GM18867 (cell line): ENCODE data around the gene ECT2L.
A peak's percentile ranks its signal among the peaks of the same experiment; 100 is the strongest.

Experiments used
- ATAC-seq: cut with Tn5 transposase; IDR thresholded peaks from one replicate; pipeline ENCODE4 v1.9.1; 2021; ENCODE audit warnings: mild to moderate bottlenecking, moderate library complexity; ENCODE audit not compliant: unreplicated experiment

ECT2L gene

DNA sequence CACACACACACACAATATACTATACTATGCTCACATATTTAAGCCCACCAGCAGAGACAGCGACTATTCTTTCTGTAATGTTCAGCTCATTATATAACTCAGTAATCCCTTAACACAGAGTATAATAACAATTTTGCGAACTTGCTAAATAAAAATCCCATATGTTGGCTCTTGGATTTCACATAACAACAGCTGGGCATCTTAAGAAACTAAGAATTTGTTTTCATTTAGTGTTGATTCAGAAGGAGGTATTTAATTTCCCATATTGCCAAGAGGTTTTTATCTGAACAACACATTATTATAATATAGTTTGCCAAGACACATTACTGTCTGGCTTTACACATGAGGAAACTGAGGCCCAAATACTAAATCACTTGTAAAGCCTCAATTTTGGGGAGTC is 7.4 kb downstream of the ECT2L start:
- no peak for ATAC-seq

GRCh38 chr6:138803861-138804260 is 8.0 kb downstream of the ECT2L start:
- ATAC-seq: no peak

DNA sequence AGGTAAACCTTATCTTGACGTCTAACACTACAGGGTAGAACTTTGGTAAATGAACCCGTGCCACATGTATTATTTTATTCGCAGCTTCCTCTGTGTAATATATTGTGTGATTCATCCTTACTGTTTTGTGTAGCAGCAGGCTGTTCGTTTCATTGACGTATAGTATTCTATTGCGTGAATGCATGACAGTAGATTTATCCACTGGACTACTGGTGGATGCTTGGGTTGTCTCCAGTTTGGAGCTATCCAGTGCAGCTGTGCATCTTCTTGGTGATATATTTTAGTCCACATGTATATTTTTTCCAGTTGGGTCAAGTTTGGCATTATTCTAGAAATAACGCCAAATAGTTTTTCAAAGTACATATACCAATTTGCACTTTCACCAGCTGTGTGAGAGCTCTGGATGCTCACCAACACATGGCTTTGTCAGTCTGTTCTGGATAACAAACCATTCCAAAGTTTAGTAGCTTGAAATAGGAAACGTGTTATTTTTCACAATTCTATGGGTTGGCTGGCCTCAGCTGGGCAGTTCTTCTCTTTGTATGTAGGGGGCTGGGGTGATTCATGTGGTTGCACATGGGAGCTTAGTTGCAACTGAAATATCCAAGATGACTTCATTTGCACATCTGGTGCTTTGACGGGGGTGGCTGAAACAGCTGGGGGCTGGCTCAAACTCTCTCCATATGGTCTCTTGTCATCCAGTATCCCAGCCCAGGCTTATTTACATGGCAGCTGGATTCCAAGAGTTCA is 9.3 kb downstream of the ECT2L start:
- ATAC-seq: no peak

DNA sequence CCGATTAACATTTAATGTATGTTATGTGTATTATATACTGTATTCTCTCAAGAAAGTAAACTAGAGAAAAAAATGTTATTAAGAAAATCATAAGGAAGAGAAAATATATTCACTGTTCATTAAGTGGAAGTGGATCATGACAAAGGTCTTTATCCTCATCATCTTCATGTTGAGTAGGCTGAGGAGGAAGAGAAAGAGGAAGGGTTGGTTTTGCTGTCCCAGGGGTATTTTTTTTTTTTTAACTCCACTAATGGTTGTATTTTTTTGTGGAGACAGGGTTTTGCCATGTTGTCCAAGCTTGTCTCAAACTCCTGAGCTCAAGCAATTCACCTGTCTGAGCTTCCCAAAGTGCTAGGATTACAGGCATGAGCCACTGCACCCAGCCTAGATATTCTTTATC is 11.0 kb downstream of the ECT2L start:
- ATAC-seq: no peak

DNA sequence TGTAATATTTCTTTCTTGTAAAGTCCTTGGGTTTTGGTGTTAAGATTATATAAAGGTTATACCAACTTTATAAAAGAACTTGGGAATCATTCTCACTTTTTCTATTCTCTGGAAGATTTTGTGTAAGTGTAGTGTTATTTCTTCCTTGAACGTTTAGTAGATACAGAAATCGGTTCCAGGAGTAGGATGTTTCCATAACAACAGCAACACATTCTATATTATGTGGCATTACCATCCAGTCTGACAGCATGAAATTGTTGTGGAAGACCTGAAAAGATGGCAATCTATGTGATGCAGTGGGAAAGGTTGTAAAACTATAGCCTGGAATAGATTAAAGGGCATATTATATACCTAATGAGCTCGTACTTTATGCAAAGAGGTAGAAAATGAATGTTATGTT is 13.8 kb downstream of the ECT2L start:
- ATAC-seq: no peak

GRCh38 chr6:138811866-138812265 is 16.0 kb downstream of the ECT2L start:
- no peak for ATAC-seq

DNA sequence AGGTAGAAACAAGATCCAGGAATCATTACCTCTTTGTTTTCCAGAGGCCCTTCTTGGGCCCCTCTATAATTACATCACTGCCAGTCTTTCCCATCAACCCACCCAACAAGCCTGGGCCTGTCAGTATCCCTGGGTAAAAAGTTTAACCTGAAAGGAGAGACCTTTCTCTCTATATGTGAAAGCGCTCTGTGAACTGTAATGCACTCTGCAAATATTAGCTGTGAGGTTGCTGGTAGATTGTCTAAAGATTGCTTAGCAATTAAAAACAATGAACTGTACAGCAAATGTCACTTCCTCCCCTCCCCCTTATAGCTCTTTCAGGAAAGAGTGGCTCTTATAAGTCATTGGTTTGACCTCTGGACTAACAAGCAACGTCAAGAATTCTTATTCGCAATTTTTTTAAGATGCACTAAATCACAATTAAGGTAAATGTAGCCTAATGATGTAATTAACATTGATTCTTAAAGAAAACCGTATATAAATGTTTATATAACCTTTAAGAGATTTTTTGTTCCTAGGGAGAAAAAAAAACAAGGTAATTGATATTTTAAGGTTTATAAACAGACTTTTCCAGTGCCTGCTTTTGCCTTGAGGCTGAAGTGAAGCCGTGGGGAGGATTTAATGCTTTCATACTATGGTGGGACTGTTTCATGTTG is 18.4 kb downstream of the ECT2L start:
- no peak for ATAC-seq

GRCh38 chr6:138815221-138815620 is 19.3 kb downstream of the ECT2L start:
- ATAC-seq: no peak

- ATAC-seq: peak; percentile 79
Measured at GRCh38 chr6:138815797-138816528, 20.1 kb downstream of the ECT2L start.

DNA sequence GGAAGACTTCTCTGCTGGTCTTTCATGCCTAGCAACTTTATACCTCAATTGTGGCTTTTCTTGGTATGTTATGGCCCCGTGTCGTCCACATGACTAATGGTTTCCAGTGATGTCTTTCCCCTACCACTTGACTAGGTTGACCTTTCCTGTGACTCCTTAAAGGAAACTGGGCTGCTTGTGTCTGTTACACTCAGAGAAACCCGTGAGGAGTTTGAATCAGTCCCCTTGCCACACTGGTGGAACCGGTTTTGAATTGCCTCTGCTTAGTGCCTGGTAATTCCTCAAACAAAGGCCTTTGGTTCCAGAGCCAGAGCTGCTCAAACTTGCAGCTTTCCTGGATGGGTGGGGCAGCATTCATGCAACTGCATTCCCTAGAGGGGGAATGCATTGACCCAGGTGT is 21.9 kb downstream of the ECT2L start:
- ATAC-seq: no peak

DNA sequence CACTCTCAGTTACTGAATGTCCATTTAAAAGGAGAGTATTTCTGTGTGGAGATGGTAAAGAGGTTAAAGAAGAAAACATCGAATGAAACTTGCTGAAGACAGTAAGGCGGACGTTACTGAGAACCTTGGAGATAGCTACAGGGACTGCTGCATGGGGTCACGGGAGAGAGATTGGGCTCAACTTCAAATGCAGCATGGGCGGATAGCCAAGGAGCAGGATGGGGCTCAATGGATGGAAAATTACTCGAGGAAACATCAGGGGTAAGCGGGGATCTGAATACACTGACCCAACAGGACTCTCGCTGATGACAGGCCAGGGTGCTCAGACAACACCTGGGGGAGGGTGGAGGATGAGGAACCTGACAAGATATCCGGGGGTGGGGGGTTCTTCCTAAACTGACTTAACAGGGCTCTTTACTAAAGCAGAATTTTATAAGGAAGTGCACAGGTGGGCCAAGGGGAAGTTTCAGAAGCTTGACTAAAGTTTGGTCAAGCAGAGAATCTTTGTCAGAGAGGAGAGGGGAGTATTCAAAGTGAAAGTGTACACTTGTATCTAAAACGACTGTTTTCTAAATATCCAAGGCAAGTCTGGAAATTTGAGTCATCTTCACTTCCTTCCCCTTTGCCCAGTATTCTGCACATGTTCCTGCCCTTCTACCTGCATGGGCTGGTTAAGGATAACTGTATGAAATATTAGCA is 22.8 kb downstream of the ECT2L start:
- peak; percentile 60 for ATAC-seq

- ATAC-seq: no peak
Measured at GRCh38 chr6:138821519-138821918, 25.6 kb downstream of the ECT2L start.

- no peak for ATAC-seq
Measured at GRCh38 chr6:138824482-138825144, 28.7 kb downstream of the ECT2L start.

- no peak for ATAC-seq
Measured at GRCh38 chr6:138830248-138830647, 34.4 kb downstream of the ECT2L start.

DNA sequence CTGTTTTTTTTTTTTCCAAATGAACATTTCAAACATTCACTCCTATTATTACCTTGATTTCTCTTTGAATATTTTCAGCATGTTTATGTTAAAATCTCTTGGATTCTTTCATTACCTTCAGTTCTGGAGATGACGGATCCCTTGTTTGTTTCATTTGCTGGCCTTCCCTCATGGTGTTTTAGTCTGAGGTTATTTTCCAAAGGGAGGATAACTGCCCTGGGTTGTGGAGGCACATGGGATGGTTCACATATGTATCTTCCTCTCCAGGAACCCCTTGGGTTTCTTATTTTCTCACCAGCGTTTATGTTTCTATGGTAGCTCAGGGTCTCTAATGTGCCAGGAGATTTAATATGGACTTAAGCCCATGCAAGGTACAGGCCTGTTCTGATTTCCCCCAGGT is 36.3 kb downstream of the ECT2L start:
- no peak for ATAC-seq

GRCh38 chr6:138833816-138834539 is 38.1 kb downstream of the ECT2L start:
- no peak for ATAC-seq

DNA sequence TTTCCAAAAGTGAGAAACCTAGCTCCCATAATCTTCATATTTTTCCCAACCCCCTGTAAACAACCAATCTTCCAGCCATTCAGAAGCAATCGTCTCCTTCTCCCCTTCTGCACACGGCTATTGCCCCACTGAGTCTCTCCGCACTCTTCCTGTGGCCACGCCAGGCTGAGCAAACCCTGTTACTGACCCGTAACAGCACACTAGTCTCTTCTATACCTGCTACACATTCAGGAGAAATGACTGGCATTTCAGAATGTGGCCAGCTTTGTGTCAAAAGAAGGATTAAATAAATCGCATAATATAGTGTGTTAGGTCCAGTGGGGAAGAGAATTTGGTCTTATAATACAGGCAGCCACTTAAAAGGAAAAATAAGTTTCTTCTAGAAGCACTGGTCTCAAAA is 41.4 kb downstream of the ECT2L start:
- no peak for ATAC-seq

DNA sequence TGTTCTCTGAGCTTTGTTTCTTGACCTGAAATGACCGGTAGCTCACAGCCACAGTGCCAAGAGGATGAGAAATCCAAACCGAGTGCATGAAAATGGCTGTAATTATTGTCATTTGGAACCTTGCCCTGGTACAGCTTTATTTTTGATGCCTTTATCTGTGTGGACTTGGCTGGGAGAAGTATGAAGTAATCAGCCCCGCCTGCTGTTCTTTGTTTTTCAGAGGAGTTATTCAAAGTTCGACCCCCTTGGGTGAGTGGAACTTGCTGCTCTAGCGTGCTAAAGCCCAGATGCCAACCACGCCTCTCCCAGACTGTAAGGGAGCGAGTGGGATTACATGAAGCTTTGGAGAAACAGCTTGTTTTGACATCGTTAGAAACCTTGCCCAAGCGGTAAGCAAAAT is 48.3 kb downstream of the ECT2L start:
- no peak for ATAC-seq

- ATAC-seq: no peak
Measured at GRCh38 chr6:138847884-138848283, 52.0 kb downstream of the ECT2L start.

- ATAC-seq: no peak
Measured at GRCh38 chr6:138848461-138848860, 52.6 kb downstream of the ECT2L start.
